Astrocyte of the hippocampus (primary cell): ENCODE results near the gene MXD3.
"Not testable (repeated sequence)": the region's sequence is repeated elsewhere in the genome, so short reads cannot be mapped to it uniquely, and the experiment has no call there.

Source experiments
- DNase-seq: peaks from one replicate; pipeline ENCODE4 v3.0.0; 2011; ENCODE audit warnings: low read depth, low spot score

MXD3 gene

DNA sequence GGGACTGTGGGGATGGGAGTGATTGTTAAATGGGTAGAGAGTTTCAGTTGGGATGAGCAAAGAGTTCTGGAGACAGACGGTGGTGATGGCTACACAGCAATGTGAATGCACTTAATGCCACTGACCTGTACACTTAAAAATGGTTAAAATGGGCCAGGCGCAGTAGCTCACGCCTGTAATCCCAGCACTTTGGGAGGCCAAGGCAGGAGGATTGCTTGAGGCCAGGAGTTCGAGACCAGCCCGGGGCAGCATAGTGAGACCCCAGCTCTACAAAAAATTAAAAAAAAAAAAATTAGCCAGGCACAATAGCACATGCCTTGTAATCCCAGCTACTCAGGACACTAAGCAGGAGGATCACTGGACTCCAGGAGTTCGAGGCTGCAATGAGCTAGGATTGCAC, 32.1 kb upstream of the MXD3 start:
- no peak for DNase-seq

DNA sequence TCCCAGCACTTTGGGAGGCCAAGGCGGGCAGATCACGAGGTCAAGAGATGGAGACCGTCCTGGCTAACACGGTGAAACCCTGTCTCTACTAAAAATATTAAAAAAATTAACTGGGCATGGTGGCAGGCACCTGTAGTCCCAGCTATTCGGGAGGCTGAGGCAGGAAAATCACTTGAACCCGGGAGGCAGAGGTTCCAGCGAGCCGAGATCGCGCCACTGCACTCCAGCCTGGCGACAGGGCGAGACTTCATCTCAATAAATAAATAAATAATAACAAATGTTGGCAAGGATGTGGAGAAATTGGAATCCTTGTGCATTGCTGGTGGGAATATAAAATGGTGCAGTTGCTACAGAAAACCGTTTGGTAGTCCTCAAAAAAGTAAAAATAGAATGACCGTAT, 31.3 kb upstream of the MXD3 start:
- not testable (repeated sequence) for DNase-seq

DNA sequence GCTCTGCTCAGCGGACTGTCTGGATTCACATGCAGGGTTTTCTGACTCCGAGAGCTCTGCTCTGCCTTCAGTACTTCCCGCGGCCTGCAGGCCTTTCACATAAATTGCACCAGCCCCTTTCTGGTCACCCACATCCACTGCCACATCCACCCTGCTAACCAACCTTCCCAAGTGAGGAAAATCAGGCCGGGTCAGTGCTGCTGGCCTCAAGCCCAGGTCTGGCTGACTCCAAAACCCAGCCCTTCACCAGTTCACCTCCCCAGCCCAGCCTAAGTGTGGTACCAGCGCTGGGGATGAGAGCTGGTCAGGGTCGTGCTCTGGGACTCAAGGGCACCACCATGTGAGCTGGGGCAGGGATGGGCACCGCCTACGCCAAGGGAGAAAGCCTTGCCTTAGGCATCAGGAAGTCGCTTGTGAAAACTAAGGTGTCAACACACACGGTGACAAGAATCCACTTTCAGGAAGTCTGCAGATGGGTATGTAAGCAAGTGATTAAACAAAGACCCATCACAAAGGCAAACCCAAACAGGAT, 27.5 kb upstream of the MXD3 start:
- no peak for DNase-seq

DNA sequence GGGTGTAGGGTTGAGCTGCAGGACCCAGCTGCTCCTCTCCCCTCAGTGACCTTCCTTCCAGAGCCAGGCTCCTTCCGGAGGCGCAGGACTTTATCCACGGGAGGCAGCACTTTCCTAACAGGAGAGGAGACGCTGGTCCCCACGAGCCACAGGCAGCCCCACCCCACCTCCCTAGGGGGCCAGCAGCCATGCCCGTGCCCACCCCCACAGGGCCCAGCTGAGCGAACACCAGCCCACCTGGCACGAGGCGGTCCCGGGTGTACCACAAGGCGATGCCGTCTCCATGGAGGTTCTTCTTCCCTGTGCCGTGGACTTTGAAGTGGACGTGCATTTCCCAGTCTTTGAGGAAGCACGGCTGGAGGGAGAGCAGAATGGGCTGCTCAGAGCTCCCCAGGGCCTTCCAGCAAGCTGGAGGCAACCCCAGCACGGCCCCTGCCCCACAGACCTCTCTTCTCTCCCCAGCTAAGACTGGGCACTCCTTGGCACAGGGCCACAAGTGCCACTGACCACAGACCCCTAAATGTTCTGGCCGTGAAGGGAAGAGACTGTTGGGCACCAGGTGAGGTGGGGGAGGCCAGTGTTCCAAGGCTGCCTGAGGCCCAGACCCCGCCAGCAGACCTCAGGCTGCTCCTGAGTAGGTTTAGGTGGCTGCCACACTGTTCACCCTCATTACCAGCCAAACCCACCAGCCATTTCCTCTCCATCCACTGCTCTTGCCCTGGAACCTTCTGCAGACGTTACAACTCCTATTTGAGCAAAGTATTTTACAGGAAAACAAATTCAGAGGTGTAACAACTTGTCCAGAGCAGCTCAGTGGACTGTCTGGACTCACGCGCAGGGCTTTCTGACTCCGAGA, 26.8 kb upstream of the MXD3 start:
- DNase-seq = no peak

DNA sequence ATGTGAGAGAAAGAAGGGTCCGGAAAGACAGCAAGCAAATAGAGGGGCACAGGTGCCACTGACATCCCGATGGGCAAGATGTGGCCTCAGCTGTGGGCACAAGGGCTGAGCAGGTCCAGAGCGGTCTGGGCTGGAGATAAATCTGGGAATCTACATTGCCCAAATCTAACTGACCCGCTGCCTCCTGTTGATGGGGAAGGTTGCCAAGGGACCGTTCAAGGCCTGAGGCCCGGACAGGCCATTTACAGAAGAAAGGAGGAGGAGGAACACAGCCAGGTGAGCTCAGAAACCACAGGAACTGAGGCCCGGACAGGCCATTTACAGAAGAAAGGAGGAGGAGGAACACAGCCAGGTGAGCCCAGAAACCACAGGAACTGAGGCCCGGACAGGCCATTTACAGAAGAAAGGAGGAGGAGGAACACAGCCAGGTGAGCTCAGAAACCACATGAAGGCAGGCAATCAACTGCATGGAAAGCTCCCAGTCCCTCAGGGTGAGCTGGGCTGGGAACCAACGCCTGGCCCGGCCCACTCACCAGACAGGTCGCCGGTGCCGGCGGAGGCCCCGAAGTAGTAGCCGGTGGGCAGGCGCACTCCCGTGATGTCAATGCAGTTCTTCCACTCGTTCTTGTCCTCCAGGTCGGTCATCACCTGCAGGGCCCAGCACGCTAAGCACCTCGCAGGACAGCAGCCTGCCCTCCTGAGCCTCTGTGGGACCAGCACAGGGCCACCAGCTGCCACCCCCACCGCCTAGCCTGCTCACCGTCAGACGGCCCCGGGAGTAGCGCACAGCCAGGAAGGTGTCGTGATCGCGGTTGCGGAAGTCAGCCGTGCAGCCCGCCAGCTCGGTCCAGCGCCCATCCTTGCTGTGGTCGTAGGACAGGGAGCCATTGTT, 25.2 kb upstream of the MXD3 start:
- no peak for DNase-seq

DNA sequence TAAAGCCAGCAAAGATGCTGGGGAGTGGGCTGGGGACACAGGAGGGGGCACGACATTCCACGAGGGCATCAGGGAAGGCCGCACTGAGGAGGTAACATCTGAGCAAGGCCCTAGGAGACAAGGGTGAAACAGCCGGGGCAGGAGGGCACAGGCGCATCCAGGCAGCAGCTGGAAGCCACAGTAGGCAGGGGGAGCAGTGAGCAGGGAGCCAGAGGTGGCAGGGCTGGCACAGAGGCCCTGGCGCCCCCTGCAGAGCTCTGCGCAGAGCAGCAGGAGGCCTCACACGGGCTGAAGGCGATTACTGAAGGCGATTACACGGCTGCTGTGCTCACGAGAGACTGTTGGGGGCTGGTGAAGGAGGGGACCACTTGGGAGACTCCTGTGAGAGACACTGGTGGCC, 24.4 kb upstream of the MXD3 start:
- DNase-seq = peak; percentile 39

DNA sequence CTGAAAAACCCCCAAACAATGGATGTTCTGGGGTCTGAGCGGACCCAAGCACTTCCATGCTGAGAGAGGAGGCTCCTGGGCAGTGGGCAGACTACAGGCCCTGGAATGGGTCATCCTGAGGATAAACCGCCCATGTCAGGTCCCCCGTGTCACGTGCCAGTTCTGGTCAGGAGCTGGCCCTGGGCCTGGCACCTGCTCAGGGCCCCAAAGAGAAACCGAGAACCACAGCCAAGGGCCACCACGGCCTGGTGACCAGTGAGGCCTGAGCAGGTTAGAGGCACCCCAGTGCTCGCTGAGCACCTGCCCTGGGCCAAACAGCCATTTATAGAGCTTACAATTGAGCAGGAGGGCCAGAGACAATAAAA, 24.0 kb upstream of the MXD3 start:
- no peak for DNase-seq

DNA sequence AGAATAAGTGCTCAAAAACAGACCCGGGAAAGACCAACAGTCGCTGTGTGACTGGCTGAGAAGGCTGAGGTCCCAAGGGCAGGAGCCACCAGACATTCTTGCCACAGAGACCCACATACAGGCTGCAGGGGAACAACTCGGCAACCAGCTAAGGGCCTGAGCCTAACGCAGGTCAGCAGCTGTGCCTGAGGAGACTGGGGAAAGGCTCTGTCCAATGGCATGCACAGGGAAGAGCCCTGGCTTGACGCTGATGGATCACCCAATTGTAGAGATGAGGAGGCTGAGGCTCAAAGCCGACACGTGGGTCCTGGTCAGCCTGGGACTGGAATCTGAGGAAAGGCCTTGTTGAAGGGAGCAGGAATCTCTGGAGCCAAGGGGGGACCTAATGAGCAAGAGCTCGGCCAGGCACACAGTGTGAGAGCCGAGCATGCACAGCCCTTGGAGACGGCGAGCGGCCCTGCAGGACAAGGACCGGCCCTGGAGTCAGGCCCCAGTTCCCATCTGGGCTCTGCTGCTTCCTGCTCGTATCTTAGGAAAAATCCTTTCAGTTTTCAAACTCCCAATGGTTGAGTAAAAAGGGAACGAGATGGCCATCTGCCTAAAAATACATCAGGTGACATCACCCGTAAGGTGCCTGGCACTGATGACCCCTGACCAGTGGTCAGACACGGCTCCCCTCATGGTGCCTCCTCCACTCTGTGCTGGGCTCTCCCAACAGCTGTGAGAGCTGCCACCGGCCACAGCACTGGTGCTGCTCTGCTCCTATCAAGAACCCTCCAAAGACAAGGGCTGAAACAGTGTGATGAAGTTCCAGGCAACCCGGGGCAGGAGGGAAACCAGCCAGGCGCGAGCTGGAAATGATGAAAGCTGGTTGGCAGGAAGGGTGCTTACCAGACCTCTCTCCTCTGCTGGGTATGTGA, 23.3 kb upstream of the MXD3 start:
- DNase-seq = no peak

DNA sequence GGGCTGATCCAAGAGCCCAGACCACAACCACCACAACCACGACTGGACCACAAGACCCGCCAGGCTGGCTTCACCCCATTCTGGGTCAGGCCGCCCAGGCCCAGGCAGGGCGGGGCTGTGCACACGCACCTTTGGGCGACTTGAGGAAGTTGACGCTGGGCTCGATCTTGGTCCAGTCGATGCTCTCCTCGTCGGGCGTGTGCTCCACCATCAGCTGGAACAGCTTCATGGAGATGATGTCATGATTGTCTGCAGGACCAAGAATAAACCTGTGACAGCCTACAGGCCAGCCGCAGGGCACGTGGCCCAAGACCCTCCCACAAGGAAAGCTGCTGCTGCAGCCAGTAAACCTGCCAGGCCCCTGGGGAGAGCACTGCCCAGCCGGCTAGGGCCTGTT, 22.5 kb upstream of the MXD3 start:
- DNase-seq = no peak

DNA sequence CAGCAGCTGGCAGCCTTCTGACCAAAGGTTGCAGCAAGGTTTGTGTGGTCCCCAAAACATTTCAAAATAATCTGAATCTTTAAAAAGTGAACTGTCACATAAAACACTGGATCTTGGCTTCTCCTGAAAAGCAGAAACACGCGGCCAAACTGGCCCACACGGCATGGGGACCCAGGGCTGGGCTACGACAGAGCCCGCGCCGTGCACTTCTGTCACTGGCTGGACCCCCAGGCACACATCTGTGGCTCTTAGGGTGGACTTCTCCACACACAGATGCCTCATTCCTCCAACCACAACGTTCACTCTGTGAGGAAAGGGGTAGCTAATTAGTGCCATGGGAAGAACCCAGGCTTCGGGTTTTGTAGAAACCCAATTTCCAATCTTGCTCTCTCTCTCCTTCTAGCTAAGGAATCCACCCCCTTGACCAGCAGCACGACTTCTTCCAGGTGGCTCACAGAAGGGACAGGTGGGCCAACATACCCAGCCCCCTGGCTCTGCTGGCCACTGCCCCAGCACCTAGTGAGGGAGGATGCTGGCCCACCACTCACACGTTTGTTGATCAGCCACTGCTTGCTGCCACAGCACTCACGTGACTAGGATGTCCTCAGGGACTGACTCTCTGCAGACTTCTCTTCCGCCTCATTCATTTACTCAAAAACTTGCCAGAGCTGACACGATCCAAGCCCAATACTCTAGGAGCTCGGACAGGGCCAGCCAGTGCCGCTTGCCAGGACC, 21.9 kb upstream of the MXD3 start:
- DNase-seq = no peak

DNA sequence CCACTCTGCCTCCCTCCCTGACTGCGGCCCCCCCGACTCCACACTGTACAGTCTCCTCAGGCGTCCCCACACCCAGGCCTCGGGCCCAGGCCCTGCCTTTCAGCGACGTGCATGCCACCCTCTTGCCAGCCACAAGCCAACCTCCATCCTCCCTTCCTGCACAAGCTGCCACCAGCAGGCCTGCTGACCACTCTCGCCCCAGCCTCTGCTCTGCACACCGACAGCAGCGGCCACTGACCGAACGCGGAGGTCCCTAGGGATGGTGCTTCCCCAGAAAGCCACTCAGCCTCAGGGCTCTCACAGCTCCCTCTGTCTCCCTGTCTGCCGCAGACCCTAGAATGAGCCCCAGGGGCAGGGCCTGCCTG, 21.2 kb upstream of the MXD3 start:
- no peak for DNase-seq

DNA sequence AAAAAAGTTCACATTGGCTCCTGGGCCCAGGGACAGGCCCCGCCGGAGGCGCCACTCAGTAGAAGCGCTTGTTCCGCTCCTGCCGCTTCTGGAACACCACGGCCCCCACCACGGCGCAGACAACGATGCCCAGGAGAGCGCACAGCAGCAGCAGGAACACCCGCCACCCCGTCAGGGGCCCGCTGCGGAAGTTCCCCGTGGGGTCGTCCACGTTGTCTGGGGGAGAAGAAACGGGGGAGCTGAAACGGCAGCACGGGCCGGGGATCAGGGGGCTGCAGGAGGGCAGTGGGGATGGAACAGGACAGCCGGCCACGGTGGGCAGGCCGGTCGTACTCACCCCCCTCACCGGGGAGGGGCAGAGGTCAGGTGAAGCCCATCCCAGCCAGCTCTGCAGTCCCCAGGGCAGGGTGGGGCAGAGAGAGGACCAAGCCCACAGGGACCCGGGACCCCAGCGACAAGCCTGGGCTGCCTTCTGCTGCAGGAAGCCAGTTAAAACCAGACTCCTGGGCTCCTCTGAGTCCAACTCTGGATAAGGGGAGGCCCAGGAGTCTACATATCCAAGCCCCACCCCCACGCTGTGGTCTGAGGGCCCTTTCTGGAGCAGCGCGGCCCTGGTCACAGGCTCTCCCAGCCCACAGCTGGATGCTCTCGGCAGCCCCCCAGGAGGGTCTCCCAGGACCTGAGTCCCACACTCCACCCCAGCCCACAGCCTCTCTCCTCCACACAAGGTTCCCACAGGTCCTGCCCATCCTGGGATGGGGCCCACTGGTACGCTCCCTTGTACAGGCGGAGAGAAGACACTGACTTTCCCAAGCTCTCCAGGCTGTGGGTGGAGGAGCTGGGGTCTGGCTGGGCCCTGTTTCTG, 20.6 kb upstream of the MXD3 start:
- no peak for DNase-seq

DNA sequence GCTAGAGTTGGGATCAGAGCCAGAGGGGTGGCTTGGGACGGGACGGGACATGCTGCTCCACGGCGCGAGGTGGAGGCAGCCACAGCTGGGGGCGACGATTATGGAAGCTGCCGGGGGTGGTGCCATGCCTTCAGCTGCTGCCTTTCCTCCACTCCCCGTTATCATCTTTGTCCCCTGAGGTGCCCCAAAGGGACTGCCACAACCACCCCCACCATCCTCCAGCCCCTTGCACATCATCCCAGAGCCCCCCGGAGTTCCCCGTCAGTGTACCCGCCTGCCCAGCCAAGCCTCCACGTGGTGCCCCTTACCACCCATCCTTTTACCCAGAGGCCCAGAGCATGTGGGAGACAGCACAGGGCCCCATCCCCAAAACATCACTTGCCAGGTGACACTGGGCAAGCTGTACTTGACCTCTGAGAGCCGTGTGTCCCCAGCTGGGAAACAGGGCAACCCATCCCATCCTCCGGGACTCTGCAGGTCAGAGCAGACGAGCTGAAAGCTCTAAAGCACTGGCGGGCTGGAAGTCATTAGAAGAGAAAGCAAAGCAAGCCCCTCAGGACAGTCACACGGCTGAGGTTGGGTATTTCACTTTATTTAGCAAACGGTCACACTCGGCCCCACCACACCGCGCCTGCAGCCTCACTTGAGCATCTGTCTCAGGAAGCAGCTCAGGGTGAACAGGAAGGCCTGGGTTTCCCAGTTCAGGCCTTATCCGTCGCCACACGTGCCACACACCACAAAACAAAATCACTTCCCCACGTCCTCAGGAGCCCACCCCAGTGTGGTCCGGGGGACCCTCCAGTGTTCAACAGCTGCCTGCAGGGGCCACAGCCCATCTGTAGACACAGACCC, 19.5 kb upstream of the MXD3 start:
- no peak for DNase-seq

DNA sequence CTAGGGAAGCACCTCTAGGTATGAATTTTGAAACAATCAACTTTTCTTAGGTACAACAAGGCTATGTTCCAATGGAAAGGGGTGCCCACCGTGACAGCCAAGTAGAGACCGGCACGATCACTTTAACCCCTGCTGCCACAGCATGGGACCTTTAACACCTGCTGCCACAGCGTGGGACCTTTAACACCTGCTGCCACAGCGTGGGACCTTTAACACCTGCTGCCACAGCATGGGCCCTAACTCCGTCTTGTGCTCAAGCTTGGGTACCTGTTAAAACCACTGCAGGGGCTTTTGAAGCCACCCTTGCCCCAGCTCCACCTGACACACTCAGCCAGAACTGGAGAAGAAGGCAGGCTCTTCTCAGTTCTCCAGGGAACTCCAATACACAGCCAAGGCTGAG, 18.2 kb upstream of the MXD3 start:
- no peak for DNase-seq

DNA sequence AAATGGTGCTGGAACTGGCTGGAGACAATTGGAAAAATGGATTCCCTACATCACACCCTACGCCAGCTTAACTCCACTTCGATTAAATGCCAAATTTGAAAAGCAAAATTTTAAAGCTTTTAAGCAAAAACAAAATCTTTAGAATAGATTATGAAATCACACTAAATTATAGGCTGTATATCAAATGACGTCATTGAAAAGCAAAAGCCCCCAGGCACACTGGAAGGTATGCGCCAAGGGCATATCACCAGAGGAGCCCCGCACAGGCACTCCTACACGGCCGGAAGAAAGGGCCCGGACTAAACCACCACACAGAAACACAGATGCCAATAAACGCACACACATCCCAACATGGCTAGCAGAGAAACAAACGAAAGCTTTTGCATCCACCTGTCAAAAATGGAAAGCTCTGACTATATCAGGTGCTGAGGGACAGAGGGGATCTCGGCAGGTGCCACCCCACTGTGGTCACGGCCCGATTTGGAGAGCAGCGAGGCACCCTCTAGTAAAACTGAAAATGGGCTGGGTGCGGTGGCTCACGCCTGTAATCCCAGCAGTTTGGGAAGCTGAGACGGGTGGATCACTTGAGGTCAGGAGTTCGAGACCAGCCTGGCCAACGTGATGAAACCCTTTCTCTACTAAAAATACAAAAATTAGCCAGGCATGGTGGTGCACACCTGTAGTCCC, 17.0 kb upstream of the MXD3 start:
- DNase-seq = no peak

DNA sequence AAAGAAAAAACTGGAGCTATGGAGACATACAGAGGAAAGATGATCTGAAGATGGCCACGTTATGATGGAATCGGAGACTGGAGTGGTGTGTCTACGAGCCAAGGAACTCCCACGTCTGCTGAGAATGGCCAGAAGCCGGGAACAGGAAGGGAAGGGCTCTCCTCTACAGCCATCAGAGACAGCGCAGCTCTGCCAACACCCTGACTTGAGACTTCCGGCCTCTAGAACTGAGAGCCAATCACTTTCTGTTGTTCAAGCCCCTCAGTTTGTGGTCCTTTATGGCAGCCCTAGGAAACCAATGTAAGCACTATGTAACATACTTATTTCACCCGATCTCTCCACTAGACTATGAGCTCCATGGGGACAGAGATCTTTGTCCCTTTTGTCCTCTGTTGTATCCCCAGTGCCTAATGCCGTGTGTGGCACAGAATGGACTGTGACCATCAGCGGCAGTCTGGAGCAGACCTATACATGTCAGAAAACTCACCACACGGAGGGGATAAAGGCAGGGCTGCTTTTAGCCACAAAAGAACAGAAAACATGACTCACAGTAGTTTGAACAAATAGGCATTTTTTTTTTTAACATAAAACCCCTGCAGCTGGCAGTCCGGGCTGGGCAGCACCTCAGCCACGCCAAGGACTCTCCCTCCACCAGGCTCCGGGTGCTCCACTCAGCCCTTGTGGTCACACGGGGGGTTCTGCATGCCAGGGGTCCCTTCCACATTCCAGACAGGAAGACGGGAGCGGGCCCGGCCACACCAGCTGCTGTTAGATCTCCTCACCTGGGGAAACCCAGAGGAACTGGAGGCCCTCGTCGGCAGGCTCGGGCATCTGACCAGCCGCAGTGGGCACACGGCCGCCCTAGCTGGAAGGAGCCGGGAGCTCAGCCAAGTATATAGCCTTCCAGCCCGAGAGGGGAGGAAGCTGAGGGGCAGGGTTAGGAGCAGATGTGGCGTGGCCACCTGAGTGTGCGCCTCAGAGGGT, 16.1 kb upstream of the MXD3 start:
- peak; percentile 90 for DNase-seq

DNA sequence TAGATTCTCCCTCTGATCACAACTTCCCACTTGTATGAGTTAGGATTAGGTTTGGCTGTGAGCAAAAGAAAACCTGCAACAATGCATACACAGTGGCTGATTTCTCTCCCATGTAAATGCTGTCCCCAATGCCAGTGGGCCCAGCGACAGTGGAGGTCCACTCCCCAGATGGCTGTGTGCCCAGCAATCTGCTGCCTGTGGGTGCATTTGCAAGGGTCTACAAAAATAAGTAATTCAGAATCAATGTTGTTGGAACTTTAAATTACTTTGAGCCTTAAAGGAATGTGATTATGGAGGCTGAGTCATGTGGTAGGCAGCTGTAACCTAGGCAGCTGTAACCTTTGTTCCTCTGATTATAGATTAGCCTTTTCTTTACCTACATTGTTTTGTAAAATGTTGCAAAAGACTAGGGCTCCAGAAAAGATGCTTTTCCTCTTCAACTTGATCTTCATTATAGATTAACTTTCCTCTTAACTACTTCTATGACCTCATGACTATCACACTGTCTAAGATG, 14.2 kb upstream of the MXD3 start:
- peak; percentile 46 for DNase-seq
